ENCODE data around the gene CLCN5.

DNA sequence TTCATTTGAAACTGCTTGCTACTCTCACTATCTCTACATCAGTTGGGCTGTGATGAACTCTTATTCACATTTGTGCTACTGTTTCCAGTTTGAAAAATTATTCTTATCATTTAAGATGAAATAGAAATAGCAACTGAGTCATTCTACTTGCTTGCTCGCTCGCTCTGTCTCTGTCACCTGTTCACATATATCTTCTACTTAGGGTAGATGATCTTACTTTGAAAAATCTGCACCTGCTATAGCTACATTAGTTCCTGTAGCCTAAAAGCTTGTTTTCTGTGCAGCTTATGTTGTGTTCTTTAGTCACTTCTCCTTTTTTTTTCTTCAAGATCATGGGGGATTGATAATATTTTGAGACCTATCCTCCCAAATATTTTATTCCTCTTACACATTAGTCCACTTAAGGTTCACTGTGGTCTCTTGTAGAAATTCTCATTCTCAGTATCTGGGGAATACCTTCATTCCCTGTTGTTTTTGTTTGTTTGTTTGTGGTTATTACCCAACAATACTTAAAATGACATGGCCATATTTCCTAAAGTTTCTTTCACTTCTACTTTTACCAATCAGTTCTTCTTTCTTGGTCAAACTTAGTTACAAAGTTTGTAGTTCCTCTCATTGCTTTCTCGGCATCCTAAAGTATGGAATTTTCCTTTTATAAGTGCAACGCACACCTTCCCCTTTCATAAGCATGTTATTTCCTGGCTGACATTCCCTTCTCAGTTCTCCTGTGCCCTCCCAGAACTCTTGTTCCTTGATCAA lies 36.5 kb downstream of the CLCN5 start:
- TF ChIP-seq, protein P1, sequence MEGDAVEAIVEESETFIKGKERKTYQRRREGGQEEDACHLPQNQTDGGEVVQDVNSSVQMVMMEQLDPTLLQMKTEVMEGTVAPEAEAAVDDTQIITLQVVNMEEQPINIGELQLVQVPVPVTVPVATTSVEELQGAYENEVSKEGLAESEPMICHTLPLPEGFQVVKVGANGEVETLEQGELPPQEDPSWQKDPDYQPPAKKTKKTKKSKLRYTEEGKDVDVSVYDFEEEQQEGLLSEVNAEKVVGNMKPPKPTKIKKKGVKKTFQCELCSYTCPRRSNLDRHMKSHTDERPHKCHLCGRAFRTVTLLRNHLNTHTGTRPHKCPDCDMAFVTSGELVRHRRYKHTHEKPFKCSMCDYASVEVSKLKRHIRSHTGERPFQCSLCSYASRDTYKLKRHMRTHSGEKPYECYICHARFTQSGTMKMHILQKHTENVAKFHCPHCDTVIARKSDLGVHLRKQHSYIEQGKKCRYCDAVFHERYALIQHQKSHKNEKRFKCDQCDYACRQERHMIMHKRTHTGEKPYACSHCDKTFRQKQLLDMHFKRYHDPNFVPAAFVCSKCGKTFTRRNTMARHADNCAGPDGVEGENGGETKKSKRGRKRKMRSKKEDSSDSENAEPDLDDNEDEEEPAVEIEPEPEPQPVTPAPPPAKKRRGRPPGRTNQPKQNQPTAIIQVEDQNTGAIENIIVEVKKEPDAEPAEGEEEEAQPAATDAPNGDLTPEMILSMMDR (IDR thresholded peaks at IDR 0.05): no peak
- no peak for TF ChIP-seq ZFX (IDR thresholded peaks at IDR 0.05; ENCODE audit: borderline replicate concordance)

Measured in 22Rv1 (cell line).